NT2/D1 (cell line): Measurements from ENCODE around the gene ITGA3.

Source experiments
- DNase-seq: peaks from one replicate; pipeline ENCODE4 v3.0.0-alpha.2; 2011; ENCODE audit warnings: low read depth, low spot score
- H3K27me3 ChIP-seq: 2 replicates; pipeline ENCODE4 v1.6.0; 2011; ENCODE audit warnings: mild to moderate bottlenecking; ENCODE audit not compliant: insufficient read length, insufficient read depth
- H3K36me3 ChIP-seq: 2 replicates; pipeline ENCODE4 v1.6.1; 2011; ENCODE audit warnings: mild to moderate bottlenecking, low read length, mixed read lengths; ENCODE audit not compliant: insufficient read depth, insufficient read length
- H3K4me1 ChIP-seq: 2 replicates; pipeline ENCODE4 v1.5.1; 2011; ENCODE audit not compliant: insufficient read depth, insufficient read length
- H3K4me3 ChIP-seq: 2 replicates; pipeline ENCODE4 v1.5.1; 2011; ENCODE audit warnings: low read depth; ENCODE audit not compliant: insufficient read length
- H3K9ac ChIP-seq: 2 replicates; pipeline ENCODE4 v1.6.0; 2011; ENCODE audit warnings: low read depth; ENCODE audit not compliant: insufficient read length
- H3K9me3 ChIP-seq: 2 replicates; pipeline ENCODE4 v1.5.1; 2011; ENCODE audit warnings: mild to moderate bottlenecking, low read length; ENCODE audit not compliant: insufficient read depth
- SUZ12 ChIP-seq: IDR thresholded peaks from 2 replicates; pipeline ENCODE4 v1.6.1; 2011; ENCODE audit not compliant: insufficient read length, insufficient read depth; ENCODE audit errors: extremely low read depth
- YY1 ChIP-seq: IDR thresholded peaks from 2 replicates; pipeline ENCODE4 v1.6.1; 2011; ENCODE audit not compliant: insufficient read length, insufficient read depth
- ZNF274 ChIP-seq: IDR thresholded peaks from 2 replicates; pipeline ENCODE4 v1.6.1; 2011; ENCODE audit warnings: mild to moderate bottlenecking, low read depth, low read length

Gene ITGA3

DNA sequence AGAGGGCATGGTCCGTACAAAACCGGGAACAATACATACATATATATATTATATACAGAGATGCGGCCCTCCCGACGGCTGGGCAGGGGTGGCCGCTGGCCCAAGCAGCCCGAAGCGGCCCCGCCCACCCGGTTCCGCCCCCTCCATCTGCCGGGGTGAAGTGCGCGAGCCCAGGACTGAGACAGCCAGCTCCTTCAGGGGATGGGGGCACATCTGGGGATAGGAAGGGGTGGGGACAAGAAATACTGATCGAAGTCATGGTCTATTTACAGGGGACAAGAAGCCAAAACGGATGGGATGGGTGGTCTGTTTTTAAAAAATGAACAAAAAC is 77.8 kb downstream of the ITGA3 start:
- DNase-seq = no peak
- TF ChIP-seq ZNF274 (no peak), YY1 (no peak), SUZ12 (no peak)
- Histone ChIP-seq H3K4me3 (no peak overlapping the region), H3K27me3 (peaks cover 13% of the 10 kb centered on the region), H3K36me3 (peaks cover 54% of the 10 kb centered on the region), H3K9ac (peak overlapping the region; percentile 39), H3K9me3 (no peaks in the 10 kb centered on the region), H3K4me1 (peaks cover 47% of the 10 kb centered on the region)

- Histone ChIP-seq H3K4me3 (no peak overlapping the region), H3K27me3 (peaks cover 13% of the 10 kb centered on the region), H3K9me3 (no peaks in the 10 kb centered on the region), H3K4me1 (peaks cover 51% of the 10 kb centered on the region), H3K9ac (peak overlapping the region; percentile 45), H3K36me3 (peaks cover 61% of the 10 kb centered on the region)
- DNase-seq = no peak
- no peak for TF ChIP-seq ZNF274
Observed at GRCh38 chr17:50134206-50135110, 78.5 kb downstream of the ITGA3 start.

DNA sequence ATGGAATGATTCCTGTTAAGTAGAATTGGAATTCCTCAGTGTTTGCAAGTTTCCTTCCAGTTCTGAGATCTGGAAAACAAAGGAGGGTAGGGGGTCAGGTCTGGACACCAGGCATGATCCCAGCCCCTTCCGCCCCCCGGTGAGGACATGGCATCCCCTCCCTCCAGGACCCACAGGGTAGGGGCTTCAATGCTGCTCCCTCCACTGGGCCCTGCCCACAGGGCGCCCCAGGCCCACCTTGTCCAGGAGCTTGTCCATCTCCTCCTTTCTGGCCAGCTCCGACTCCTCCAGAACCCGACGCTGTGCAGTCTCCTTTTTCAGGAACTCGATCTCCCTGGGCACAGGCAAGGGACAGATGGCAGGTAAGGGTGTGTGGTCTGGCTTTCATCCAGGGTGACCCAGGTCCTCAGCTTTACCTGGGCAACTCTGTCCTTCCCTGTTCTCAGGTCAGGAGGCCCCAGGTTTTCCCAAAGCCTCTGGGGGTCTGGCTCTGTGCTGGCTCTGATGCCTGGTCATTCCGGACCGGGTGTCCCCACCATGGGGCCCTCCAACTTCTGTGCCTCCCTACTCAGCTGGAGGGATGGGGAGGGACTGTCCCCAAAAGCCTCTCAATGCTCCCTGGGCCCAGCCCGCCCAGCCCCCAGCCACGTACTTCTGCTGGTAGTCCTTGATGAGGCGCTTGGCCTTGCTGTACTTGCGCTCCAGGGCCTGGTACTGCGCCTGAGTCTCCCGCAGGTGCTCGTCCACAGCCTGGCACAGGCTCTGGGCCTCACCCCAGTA is 79.6 kb downstream of the ITGA3 start:
- peaks cover 72% of the 10 kb centered on the region for H3K36me3 ChIP-seq
- H3K27me3 ChIP-seq = peaks cover 7% of the 10 kb centered on the region
- H3K4me1 ChIP-seq = peaks cover 59% of the 10 kb centered on the region
- no peak for DNase-seq
- H3K9me3 ChIP-seq = no peaks in the 10 kb centered on the region
- no peak for TF ChIP-seq YY1
- TF ChIP-seq SUZ12 = no peak
- TF ChIP-seq ZNF274 = no peak
- no peak overlapping the region for H3K9ac ChIP-seq
- H3K4me3 ChIP-seq = no peak overlapping the region

- Histone ChIP-seq H3K4me1 (peaks cover 59% of the 10 kb centered on the region), H3K9me3 (no peaks in the 10 kb centered on the region), H3K27me3 (peaks cover under 1% of the 10 kb centered on the region), H3K9ac (no peak overlapping the region), H3K4me3 (no peak overlapping the region), H3K36me3 (peaks cover 79% of the 10 kb centered on the region)
- TF ChIP-seq YY1 = no peak
- no peak for DNase-seq
Observed at GRCh38 chr17:50136096-50136687, 80.3 kb downstream of the ITGA3 start.

DNA sequence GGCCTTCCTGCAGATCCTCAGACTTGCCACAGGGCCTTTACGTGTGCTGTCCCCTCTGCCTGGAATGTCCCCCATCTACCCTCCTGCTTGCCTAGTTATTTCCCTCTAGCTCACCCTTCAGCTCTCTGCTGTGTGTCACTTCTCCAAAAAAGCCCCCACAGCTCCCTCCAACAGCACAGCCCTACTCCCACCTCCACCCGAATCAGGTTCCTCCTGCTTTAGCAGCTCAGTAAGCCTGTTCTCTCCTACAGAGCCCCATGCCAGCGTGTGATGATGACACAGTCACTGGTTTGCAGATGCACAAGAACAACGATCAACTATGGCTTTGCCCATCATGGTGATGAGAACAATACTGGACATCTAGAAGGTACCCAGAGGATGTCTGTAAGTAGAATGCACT is 81.1 kb downstream of the ITGA3 start:
- H3K27me3 ChIP-seq = no peaks in the 10 kb centered on the region
- TF ChIP-seq YY1 (no peak), SUZ12 (no peak), ZNF274 (no peak)
- peaks cover 84% of the 10 kb centered on the region for H3K36me3 ChIP-seq
- no peak overlapping the region for H3K9ac ChIP-seq
- no peaks in the 10 kb centered on the region for H3K9me3 ChIP-seq
- DNase-seq = no peak
- H3K4me1 ChIP-seq = peaks cover 53% of the 10 kb centered on the region
- no peak overlapping the region for H3K4me3 ChIP-seq

- TF ChIP-seq SUZ12 (no peak), YY1 (no peak), ZNF274 (no peak)
- Histone ChIP-seq H3K4me3 (no peak overlapping the region), H3K36me3 (peaks cover 98% of the 10 kb centered on the region), H3K9ac (peak overlapping the region; percentile 53), H3K27me3 (no peaks in the 10 kb centered on the region), H3K9me3 (no peaks in the 10 kb centered on the region), H3K4me1 (peaks cover 33% of the 10 kb centered on the region)
- no peak for DNase-seq
Observed at GRCh38 chr17:50139185-50139783, 83.4 kb downstream of the ITGA3 start.
